Measurements from ENCODE around the gene AUP1. TPM values are rescaled to one million over a fixed set of nuclear protein-coding genes. Genes with fewer than 3 reads are reported as not detected.

AUP1 gene
- polyA plus RNA-seq, 3 donors: 130 to 385 (median 149) TPM

DNA sequence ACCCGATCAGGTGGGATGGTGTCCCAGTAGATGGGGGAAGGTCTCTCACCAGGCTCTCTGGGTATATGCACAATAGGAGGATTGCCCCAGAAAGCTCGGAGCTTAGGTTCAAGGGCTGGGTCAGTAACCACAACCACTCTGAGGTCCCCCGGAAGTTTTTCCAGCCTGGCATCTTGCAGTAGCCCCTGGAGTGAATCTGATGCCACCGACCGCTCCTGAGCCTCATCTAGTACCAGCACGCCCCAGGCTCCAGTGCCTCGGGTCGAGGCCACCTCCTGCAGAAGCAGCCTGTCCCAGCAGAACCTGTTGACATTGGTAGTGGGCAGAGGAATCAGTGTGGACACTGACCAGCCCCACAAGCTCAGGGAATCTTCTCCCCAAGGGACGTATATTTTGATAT lies 5.5 kb downstream of the AUP1 start:
- peaks cover 0 to 11% (median 1%) of the 10 kb centered on the region in 7 donors for H3K9me3 Mint-ChIP-seq
- no peak overlapping the region for H3K4me3 Mint-ChIP-seq
- Histone ChIP-seq H4K20me1 (ENCODE audit: insufficient read depth, low read length) (peaks cover 24% of the 10 kb centered on the region), H3K4me2 (replicated peaks; ENCODE audit: extremely low read depth, low read length, poor library complexity, severe bottlenecking) (no peak overlapping the region), H3K4me3 (replicated peaks in 1 of 3; ENCODE audit: low read depth in 2 of 3, low read length in 3 of 3) (no peak overlapping the region), H3K9me3 (replicated peaks in 1 of 2; ENCODE audit: control insufficient read depth in 1 of 2, insufficient read depth in 1 of 2, low read length in 2 of 2) (peaks cover 0 to 6% of the 10 kb centered on the region in 2 donors), H3K36me3 (replicated peaks in 1 of 2; ENCODE audit: control insufficient read depth in 1 of 2, insufficient read depth in 2 of 2, low read length in 2 of 2) (peaks cover 17 to 25% of the 10 kb centered on the region in 2 donors), H3K79me2 (ENCODE audit: insufficient read depth, low read length) (peaks cover 15% of the 10 kb centered on the region), H2AFZ (ENCODE audit: insufficient read depth, low read depth, low read length, poor library complexity, severe bottlenecking) (no peak overlapping the region), H3K4me1 (ENCODE audit: control insufficient read depth in 1 of 2, insufficient read depth in 2 of 2, low read length in 2 of 2) (peaks cover 15 to 25% of the 10 kb centered on the region in 2 donors), H3K9ac (ENCODE audit: insufficient read depth, low read length, poor library complexity, severe bottlenecking) (no peak overlapping the region), H3K27ac (ENCODE audit: low read depth in 1 of 2, low read length in 2 of 2) (no peak overlapping the region), H3K27me3 (ENCODE audit: control insufficient read depth in 2 of 2, insufficient read depth in 2 of 2, low read length in 2 of 2) (peaks cover 9 to 20% of the 10 kb centered on the region in 2 donors)
- peaks cover 25% of the 10 kb centered on the region for H3K4me1 Mint-ChIP-seq
- peaks cover 32 to 35% (median 34%) of the 10 kb centered on the region in 3 donors for H3K27me3 Mint-ChIP-seq (ENCODE audit: low read depth in 3 of 3)
- H3K27ac Mint-ChIP-seq: no peak overlapping the region
- TF ChIP-seq, protein P1, sequence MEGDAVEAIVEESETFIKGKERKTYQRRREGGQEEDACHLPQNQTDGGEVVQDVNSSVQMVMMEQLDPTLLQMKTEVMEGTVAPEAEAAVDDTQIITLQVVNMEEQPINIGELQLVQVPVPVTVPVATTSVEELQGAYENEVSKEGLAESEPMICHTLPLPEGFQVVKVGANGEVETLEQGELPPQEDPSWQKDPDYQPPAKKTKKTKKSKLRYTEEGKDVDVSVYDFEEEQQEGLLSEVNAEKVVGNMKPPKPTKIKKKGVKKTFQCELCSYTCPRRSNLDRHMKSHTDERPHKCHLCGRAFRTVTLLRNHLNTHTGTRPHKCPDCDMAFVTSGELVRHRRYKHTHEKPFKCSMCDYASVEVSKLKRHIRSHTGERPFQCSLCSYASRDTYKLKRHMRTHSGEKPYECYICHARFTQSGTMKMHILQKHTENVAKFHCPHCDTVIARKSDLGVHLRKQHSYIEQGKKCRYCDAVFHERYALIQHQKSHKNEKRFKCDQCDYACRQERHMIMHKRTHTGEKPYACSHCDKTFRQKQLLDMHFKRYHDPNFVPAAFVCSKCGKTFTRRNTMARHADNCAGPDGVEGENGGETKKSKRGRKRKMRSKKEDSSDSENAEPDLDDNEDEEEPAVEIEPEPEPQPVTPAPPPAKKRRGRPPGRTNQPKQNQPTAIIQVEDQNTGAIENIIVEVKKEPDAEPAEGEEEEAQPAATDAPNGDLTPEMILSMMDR (IDR thresholded peaks at IDR 0.05): no peak
- 91% methylated on average over 4 of the region's 9 CpGs for WGBS (ENCODE audit: insufficient coverage)
- peaks cover 24 to 37% of the 10 kb centered on the region in 2 donors for H3K36me3 Mint-ChIP-seq
- intact Hi-C loops (cut with micrococcal nuclease): no loop called here
- no peak for DNase-seq

DNA sequence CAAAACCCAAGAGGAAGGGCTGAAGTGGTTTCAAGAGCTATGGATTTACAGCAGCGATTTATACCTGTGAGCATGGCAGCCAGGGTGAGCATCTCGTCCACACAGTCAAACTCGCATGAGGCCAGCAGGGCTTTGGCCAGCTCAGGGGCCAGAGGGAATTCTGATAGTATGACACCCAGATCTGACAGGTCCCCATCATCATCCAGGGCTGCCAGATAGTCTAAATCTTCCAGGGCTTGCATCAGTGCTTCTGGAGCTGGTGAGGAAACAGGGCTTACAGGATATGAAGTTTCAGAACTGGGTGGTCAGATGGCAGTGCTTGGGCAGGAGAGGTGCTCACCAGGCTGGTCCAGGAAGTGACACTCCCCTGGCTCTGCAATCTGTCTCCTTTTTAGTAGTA lies 7.0 kb downstream of the AUP1 start:
- Mint-ChIP-seq H3K9me3 (peaks cover 0 to 11% (median 1%) of the 10 kb centered on the region in 7 donors), H3K4me1 (peaks cover 16% of the 10 kb centered on the region), H3K27me3 (ENCODE audit: low read depth in 3 of 3) (peaks cover 47 to 50% (median 49%) of the 10 kb centered on the region in 3 donors), H3K27ac (no peak overlapping the region), H3K4me3 (no peak overlapping the region), H3K36me3 (peaks cover 20 to 28% of the 10 kb centered on the region in 2 donors)
- no peak overlapping the region for H2AFZ ChIP-seq (ENCODE audit: insufficient read depth, low read depth, low read length, poor library complexity, severe bottlenecking)
- no peak overlapping the region for H3K9ac ChIP-seq (ENCODE audit: insufficient read depth, low read length, poor library complexity, severe bottlenecking)
- intact Hi-C loops (cut with micrococcal nuclease): no loop called here
- H3K4me2 ChIP-seq (replicated peaks; ENCODE audit: extremely low read depth, low read length, poor library complexity, severe bottlenecking): no peak overlapping the region
- no peak for DNase-seq
- H3K27me3 ChIP-seq (ENCODE audit: control insufficient read depth in 2 of 2, insufficient read depth in 2 of 2, low read length in 2 of 2): peaks cover 23 to 35% of the 10 kb centered on the region in 2 donors
- peaks cover under 1% of the 10 kb centered on the region for H3K79me2 ChIP-seq (ENCODE audit: insufficient read depth, low read length)
- H3K36me3 ChIP-seq (replicated peaks in 1 of 2; ENCODE audit: control insufficient read depth in 1 of 2, insufficient read depth in 2 of 2, low read length in 2 of 2): peaks cover 11 to 17% of the 10 kb centered on the region in 2 donors
- TF ChIP-seq, protein P1 (IDR thresholded peaks at IDR 0.05): no peak
- H3K4me1 ChIP-seq (ENCODE audit: control insufficient read depth in 1 of 2, insufficient read depth in 2 of 2, low read length in 2 of 2): peaks cover 5 to 13% of the 10 kb centered on the region in 2 donors
- 89% methylated on average over 3 of the region's 3 CpGs for WGBS (ENCODE audit: insufficient coverage)
- no peak overlapping the region for H3K27ac ChIP-seq (ENCODE audit: low read depth in 1 of 2, low read length in 2 of 2)
- peaks cover 0 to 6% of the 10 kb centered on the region in 2 donors for H3K9me3 ChIP-seq (replicated peaks in 1 of 2; ENCODE audit: control insufficient read depth in 1 of 2, insufficient read depth in 1 of 2, low read length in 2 of 2)
- no peak overlapping the region for H3K4me3 ChIP-seq (replicated peaks in 1 of 3; ENCODE audit: low read depth in 2 of 3, low read length in 3 of 3)
- peaks cover 11% of the 10 kb centered on the region for H4K20me1 ChIP-seq (ENCODE audit: insufficient read depth, low read length)
